Transverse colon (tissue), 4 donors: ENCODE measurements around the gene PRR5L. TPM values are rescaled to one million over a fixed set of nuclear protein-coding genes. Genes with fewer than 3 reads are reported as not detected.

Experiments
- DNase-seq: peaks from one replicate; pipeline ENCODE4 v3.0.0-alpha.2; 2019
- H3K27ac ChIP-seq, 4 donors: fragments of 200-600 bp; sonication (generic); 2 replicates each; pipeline ENCODE4 v1.5.1; 2016 to 2018; ENCODE audit warnings: inconsistent platforms in 4 of 4
- H3K27me3 ChIP-seq: fragments of 200-600 bp; sonication (generic); 2 replicates; pipeline ENCODE4 v1.5.1; 2017; ENCODE audit warnings: inconsistent platforms
- H3K36me3 ChIP-seq, 4 donors: fragments of 200-600 bp; sonication (generic); 2 replicates each; pipeline ENCODE4 v1.5.1; 2017 to 2019; ENCODE audit warnings: inconsistent platforms in 4 of 4
- H3K4me1 ChIP-seq, 4 donors: fragments of 200-600 bp; sonication (generic); 2 replicates each; pipeline ENCODE4 v1.5.1; 2017 to 2020; ENCODE audit warnings: inconsistent platforms in 4 of 4
- H3K4me3 ChIP-seq, 4 donors: fragments of 200-600 bp; sonication (generic); 1 replicate in 1 of 4; 2 replicates in 3 of 4; pipeline versions ENCODE4 v1.5.1 to v1.6.1; 2017 to 2019; ENCODE audit warnings: inconsistent platforms in 4 of 4
- H3K9me3 ChIP-seq, 2 donors: fragments of 200-600 bp; sonication (generic); 2 replicates each; pipeline ENCODE4 v1.5.1; 2017 to 2019; ENCODE audit warnings: inconsistent platforms in 2 of 2
- EP300 ChIP-seq: sonication (generic); formaldehyde crosslinking; IDR thresholded peaks from one replicate; pipeline ENCODE4 v1.6.1; 2017; ENCODE audit warnings: antibody characterized with exemption, low read depth
- POLR2A ChIP-seq: fragments of 450-650 bp; IDR thresholded peaks from one replicate; pipeline ENCODE4 v1.6.1; 2016; ENCODE audit warnings: antibody characterized with exemption, mild to moderate bottlenecking, moderate library complexity
- POLR2AphosphoS5 ChIP-seq, 3 donors: sonication (generic); formaldehyde crosslinking; IDR thresholded peaks; one replicate each; pipeline ENCODE4 v1.6.1; 2016; ENCODE audit warnings: antibody characterized with exemption in 3 of 3
- WGBS, 2 donors: methylation state at CpG; one replicate each; pipeline ENCODE4 v1.1.5; 2018; ENCODE audit warnings: low coverage in 1 of 2; 5-methylcytosine and 5-hydroxymethylcytosine counted together
- in situ Hi-C, 4 donors: fragments of 200-750 bp; cut with MboI; loops; one replicate each; pipeline versions ENCODE4 v1.15.0 to v1.15.1; 2017; ENCODE audit warnings: low sequenced_read_pairs in 3 of 4, low pct_ligation_motif_present in 1 of 4, low pct_unique_long_range_greater_than_20kb in 1 of 4
- intact Hi-C: fragments of 100-400 bp; cut with DNase I; formaldehyde crosslinking; loops from one replicate; pipeline ENCODE4 v1.15.1; 2023; ENCODE audit warnings: low total_unique reads
- total RNA-seq, 4 donors: library from RNA; depleted of rRNA; stranded (reverse); fragments of >200 nt; gene quantifications; one replicate each; pipeline ENCODE4 v1.1.0, GENCODE V29; 2016
- TF ChIP-seq, protein P1 (sequence below), 5 experiments: fragments of 200-600 bp in 3 of 5; fragments of 450-650 bp in 2 of 5; sonication (generic) in 3 of 5; IDR thresholded peaks; 1 replicate in 2 of 5; 2 replicates in 3 of 5; pipeline ENCODE4 v1.5.1; 2016 to 2017; ENCODE audit warnings: antibody characterized with exemption in 5 of 5, inconsistent platforms in 3 of 5, mild to moderate bottlenecking in 2 of 5, moderate library complexity in 1 of 5

Gene PRR5L
- total RNA-seq, 4 donors from 2014 or later = 203 to 418 (median 251) TPM

DNA sequence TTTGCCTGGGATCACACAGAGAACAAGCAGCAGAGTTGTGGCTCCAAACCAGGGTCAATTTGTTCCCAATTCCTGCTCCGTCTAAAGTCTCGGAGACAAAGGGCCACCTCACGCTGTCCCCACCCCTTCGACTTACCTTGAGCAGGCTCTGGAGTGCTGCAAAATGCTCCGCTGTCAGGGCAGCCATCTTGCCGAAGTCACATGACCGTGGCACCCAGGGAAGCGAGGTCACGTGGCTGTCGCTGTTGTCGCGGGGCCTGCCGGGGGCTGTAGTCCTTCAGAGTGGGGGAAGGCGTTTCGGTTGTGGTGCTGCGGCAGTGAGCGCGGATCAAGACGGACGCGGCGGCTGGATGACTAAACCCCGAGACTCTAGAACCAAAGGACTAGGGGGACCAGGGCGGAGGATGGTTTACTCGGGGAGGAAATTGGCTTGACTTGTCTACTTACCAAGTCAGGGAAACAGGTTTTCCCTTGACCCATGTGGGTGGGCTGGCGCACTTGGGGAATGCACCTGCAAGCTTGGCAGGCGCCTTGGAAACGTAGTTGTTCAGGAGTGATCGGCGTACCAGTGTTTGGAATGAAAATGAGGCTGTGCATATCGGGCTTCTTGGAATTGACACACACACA lies 6.7 kb upstream of the PRR5L start, which contains the start of gene COMMD9:
TSS of gene COMMD9 (minus strand) at position 199 of the 627 bp plus-strand sequence. CDS start at position 187, 12 bp downstream.
- Histone ChIP-seq H3K9me3 (no peaks in the 10 kb centered on the region), H3K27me3 (no peaks in the 10 kb centered on the region), H3K36me3 (no peaks in the 10 kb centered on the region), H3K4me1 (peaks cover 0 to 18% (median 8%) of the 10 kb centered on the region in 4 donors), H3K4me3 (peak within 1 kb of the TSS; percentile 53 to 93 (median 57)), H3K27ac (peak within 1 kb of the TSS; percentile 54 to 73 (median 68))
- in situ Hi-C loops (loop anchor here in 2 of 4 donors (10.0 to 25.0 kb wide), 2 partner anchors 98 to 205 kb away; no protein-coding TSS in a partner anchor), intact Hi-C loops (no loop called here)
- DNase-seq = peak; percentile 96
- 0 to 1% methylated on average over 1 to 22 of the region's 31 CpGs for WGBS, 2 donors
- TF ChIP-seq POLR2A (peak; percentile 61), EP300 (no peak), POLR2AphosphoS5 (IDR thresholded peaks at IDR 0.05) (peak; percentile 81 to 90 (median 89))

DNA sequence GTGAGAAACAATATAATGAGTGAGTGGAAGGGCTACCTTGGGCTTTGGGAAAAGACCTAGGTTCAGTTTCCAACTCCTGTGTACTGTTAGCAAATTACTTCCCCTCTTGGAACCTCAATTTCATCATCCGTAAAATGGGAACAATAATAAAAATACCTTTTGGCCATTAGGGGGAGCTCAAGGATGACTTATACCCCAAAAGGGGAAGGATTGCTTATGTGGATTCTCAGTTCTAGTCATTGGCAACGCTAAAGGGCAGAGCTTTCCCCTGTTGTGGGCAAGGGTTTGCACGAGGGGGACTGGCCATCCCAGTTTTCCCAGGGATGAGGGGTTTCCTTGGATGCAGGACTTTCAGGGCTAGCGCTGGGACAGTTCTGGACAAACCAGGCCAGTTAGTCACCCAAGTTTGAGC lies 3.8 kb upstream of the PRR5L start:
- 17 to 26% methylated on average over 1 to 4 of the region's 4 CpGs for WGBS, 2 donors
- Histone ChIP-seq H3K27ac (no peak overlapping the region), H3K9me3 (no peaks in the 10 kb centered on the region), H3K4me1 (peaks cover under 1 to 30% (median 15%) of the 10 kb centered on the region in 4 donors), H3K4me3 (no peak overlapping the region), H3K36me3 (no peaks in the 10 kb centered on the region), H3K27me3 (no peaks in the 10 kb centered on the region)
- intact Hi-C loops = loop anchor here (10.0 kb wide), 1 partner anchor 192 kb away; no protein-coding TSS in a partner anchor
- no peak for TF ChIP-seq POLR2A
- TF ChIP-seq, protein P1, sequence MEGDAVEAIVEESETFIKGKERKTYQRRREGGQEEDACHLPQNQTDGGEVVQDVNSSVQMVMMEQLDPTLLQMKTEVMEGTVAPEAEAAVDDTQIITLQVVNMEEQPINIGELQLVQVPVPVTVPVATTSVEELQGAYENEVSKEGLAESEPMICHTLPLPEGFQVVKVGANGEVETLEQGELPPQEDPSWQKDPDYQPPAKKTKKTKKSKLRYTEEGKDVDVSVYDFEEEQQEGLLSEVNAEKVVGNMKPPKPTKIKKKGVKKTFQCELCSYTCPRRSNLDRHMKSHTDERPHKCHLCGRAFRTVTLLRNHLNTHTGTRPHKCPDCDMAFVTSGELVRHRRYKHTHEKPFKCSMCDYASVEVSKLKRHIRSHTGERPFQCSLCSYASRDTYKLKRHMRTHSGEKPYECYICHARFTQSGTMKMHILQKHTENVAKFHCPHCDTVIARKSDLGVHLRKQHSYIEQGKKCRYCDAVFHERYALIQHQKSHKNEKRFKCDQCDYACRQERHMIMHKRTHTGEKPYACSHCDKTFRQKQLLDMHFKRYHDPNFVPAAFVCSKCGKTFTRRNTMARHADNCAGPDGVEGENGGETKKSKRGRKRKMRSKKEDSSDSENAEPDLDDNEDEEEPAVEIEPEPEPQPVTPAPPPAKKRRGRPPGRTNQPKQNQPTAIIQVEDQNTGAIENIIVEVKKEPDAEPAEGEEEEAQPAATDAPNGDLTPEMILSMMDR (IDR thresholded peaks at IDR 0.05) = peak; percentile 49 to 79 (median 54)
- DNase-seq = no peak
- in situ Hi-C loops = loop anchor here in 3 of 4 donors (10.0 to 25.0 kb wide), 3 partner anchors 95 to 202 kb away; no protein-coding TSS in a partner anchor

DNA sequence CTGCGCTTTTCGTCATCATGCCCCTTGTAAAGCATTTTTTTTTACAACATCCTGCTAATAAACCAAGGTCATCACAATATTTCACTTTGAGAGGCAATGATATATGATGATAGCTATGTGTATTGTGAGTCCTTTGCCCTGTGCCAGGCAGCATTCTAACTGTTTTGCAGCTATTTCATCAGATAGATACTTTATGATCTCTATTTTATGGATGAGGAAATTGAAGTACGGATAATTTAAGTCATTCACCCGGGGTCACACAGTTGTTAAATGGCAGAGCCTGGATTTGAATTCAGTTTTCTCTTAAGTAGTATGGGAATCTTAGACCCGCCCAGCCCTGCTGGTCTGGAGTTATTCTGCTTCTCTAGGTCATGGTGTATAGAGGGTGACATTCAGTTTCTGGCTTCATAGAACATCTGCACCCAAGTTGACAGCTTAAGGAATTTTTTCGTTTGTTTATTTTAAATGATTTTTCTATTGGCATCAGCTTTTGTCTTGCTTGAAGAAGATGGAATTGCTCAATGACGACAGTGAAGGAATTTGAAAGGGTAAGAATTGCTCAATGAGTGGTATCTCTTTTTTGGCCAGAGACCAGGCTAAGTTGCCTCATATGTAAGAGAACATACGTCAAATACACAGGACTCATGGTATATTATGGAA lies 926 bp downstream of the PRR5L start:
- intact Hi-C loops = loop anchor here (10.0 kb wide), 1 partner anchor 188 kb away; no protein-coding TSS in a partner anchor
- in situ Hi-C loops = loop anchor here in 3 of 4 donors (10.0 to 25.0 kb wide), 3 partner anchors 90 to 198 kb away; no protein-coding TSS in a partner anchor
- Histone ChIP-seq H3K27me3 (no peaks in the 10 kb centered on the region), H3K36me3 (no peaks in the 10 kb centered on the region), H3K4me1 (peaks cover 5 to 50% (median 27%) of the 10 kb centered on the region in 4 donors), H3K27ac (peak overlapping the region; percentile 45 to 73 (median 59)), H3K9me3 (no peaks in the 10 kb centered on the region), H3K4me3 (no peak overlapping the region)
- 32% methylated on average over 8 of the region's 8 CpGs for WGBS, 2 donors
- peak in 1 of 3 donors; percentile 40 for TF ChIP-seq POLR2AphosphoS5 (IDR thresholded peaks at IDR 0.05)
- TF ChIP-seq, protein P1 (IDR thresholded peaks at IDR 0.05) = no peak
- peak; percentile 67 for DNase-seq

DNA sequence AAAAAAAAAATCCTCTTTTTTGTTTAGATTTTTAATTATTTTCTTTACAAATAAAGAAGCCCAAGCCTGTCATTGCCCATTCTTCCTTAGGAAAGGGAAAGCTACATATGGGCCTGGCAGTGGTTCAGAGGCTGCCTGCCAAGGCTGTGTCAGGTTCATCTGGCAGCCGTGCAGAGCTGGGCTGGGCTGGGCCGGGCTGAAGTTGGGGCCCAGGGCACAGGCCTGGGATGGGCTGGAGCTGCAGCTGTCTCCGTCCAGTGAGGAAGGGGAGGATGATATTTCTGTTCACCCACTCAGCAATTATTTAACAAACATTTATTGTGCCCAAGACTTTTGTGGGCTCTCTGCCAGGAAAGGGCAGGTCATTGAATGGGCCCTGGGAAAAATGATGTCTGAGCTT lies 4.6 kb downstream of the PRR5L start:
- H3K9me3 ChIP-seq = no peaks in the 10 kb centered on the region
- DNase-seq = peak; percentile 85
- H3K4me3 ChIP-seq = no peak overlapping the region
- peak overlapping the region; percentile 49 to 71 (median 58) for H3K27ac ChIP-seq
- H3K4me1 ChIP-seq = peaks cover 5 to 67% (median 36%) of the 10 kb centered on the region in 4 donors
- no peaks in the 10 kb centered on the region for H3K27me3 ChIP-seq
- in situ Hi-C loops (no loop called here), intact Hi-C loops (no loop called here)
- 18% methylated on average over 3 of the region's 3 CpGs; no CpG with 5 or more reads in 1 of the 2 donors for WGBS, 2 donors
- peak in 1 of 3 donors; percentile 64 for TF ChIP-seq POLR2AphosphoS5 (IDR thresholded peaks at IDR 0.05)
- TF ChIP-seq, protein P1 (IDR thresholded peaks at IDR 0.05) = no peak
- H3K36me3 ChIP-seq = no peaks in the 10 kb centered on the region
